NT2/D1 (cell line): ENCODE results near the gene RINL.

Experiments
- SUZ12 ChIP-seq: IDR thresholded peaks from 2 replicates; pipeline ENCODE4 v1.6.1; 2011; ENCODE audit not compliant: insufficient read length, insufficient read depth; ENCODE audit errors: extremely low read depth
- YY1 ChIP-seq: IDR thresholded peaks from 2 replicates; pipeline ENCODE4 v1.6.1; 2011; ENCODE audit not compliant: insufficient read length, insufficient read depth
- ZNF274 ChIP-seq: IDR thresholded peaks from 2 replicates; pipeline ENCODE4 v1.6.1; 2011; ENCODE audit warnings: mild to moderate bottlenecking, low read depth, low read length

GRCh38 chr19:38844093-38844686 is 33.9 kb downstream of the RINL start:
- no peak for TF ChIP-seq ZNF274
- no peak for TF ChIP-seq YY1
- no peak for TF ChIP-seq SUZ12
